HG02852 (cell line): ENCODE measurements around the gene VEGFA.

Source experiments
- ATAC-seq: cut with Tn5 transposase; IDR thresholded peaks from one replicate; pipeline ENCODE4 v1.9.1; 2021; ENCODE audit warnings: mild to moderate bottlenecking, moderate library complexity; ENCODE audit not compliant: unreplicated experiment

VEGFA gene

GRCh38 chr6:43738877-43739641 is 31.0 kb upstream of the VEGFA start:
- no peak for ATAC-seq

GRCh38 chr6:43739642-43740091 is 30.3 kb upstream of the VEGFA start:
- no peak for ATAC-seq

- ATAC-seq = no peak
Observed at GRCh38 chr6:43740321-43740960, 29.6 kb upstream of the VEGFA start.

- no peak for ATAC-seq
Observed at GRCh38 chr6:43740961-43741764, 28.8 kb upstream of the VEGFA start.

- ATAC-seq = no peak
Observed at GRCh38 chr6:43741829-43742228, 28.2 kb upstream of the VEGFA start.

- no peak for ATAC-seq
Observed at GRCh38 chr6:43742285-43742684, 27.7 kb upstream of the VEGFA start.

- ATAC-seq = no peak
Observed at GRCh38 chr6:43742931-43743632, 26.9 kb upstream of the VEGFA start.

- no peak for ATAC-seq
Observed at GRCh38 chr6:43743682-43744381, 26.2 kb upstream of the VEGFA start.

- ATAC-seq = no peak
Observed at GRCh38 chr6:43744491-43744890, 25.5 kb upstream of the VEGFA start.

- no peak for ATAC-seq
Observed at GRCh38 chr6:43744931-43745727, 24.9 kb upstream of the VEGFA start.

- no peak for ATAC-seq
Observed at GRCh38 chr6:43746071-43746470, 23.9 kb upstream of the VEGFA start.

GRCh38 chr6:43746613-43747102 is 23.4 kb upstream of the VEGFA start:
- no peak for ATAC-seq

GRCh38 chr6:43747784-43748183 is 22.2 kb upstream of the VEGFA start:
- ATAC-seq = no peak

- ATAC-seq = no peak
Observed at GRCh38 chr6:43748765-43749164, 21.2 kb upstream of the VEGFA start.

GRCh38 chr6:43749461-43749860 is 20.6 kb upstream of the VEGFA start:
- ATAC-seq = no peak

- no peak for ATAC-seq
Observed at GRCh38 chr6:43750622-43751021, 19.4 kb upstream of the VEGFA start.

- ATAC-seq = no peak
Observed at GRCh38 chr6:43753570-43754183, 16.3 kb upstream of the VEGFA start.

- ATAC-seq = no peak
Observed at GRCh38 chr6:43757966-43758616, 11.9 kb upstream of the VEGFA start.
